Stimulated activated CD4-positive, alpha-beta T cell treated with anti-CD3 and anti-CD28 coated beads, Interleukin-1b, Interleukin-23, amount 100 ng/mL, for 24 hours (primary cell): ENCODE results near the gene DGKD.

Experiments used
- DNase-seq, 4 experiments: peaks; one replicate each; pipeline ENCODE4 v3.0.0-alpha.2; 2020; ENCODE audit warnings: low read depth in 4 of 4, low spot score in 1 of 4

DGKD gene

GRCh38 chr2:233440714-233441113, 86.4 kb downstream of the DGKD start:
- no peak for DNase-seq

GRCh38 chr2:233441161-233442027, 87.1 kb downstream of the DGKD start:
- no peak for DNase-seq

DNA sequence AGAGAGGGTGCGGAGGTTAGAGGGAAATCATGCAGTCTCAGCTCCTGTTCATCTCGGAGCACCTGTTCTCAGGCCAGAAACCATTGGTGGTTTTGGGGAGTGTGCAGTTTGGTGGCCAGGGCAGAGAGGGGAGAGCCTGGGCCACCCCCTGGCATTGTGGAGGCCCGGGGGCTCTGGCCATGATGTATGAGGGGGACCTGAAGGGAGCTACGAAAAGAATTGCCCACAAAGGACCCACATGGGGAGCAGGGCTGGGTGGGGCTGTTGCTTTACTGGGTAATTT, 87.7 kb downstream of the DGKD start:
- DNase-seq, result no peak

DNA sequence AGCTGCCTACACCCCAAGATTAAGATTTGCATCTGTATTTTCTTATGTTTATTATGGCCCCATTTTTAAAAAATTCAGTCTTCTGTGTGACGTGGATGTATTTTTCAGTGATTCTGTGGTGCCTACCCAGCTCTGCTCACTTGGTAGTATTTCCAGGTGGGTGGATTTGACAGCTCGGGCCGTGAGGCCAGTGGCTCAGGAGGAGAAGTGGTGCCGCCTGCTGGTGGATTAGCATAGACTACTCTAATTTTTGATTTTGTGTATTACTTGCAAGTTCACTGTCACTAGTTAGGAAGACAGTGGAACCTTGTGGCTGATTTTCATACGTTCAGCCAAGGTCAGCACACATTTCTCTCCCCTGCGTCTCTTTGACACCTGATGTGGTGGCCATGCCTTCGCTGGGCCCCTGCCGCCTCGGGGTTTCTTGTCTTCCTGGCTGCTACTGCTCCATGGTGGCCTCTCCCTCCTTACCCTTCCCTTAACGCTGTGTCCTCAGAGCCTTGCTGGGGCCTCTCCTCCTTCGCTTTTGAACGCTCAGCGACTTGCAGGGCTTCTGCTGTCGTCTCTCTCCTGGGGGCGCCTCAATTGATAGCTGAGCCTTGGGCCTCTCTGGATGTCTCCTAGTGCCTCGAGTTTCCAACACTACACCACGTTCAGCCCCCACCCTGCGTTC, 89.4 kb downstream of the DGKD start:
- peak; percentile 59 to 74 (median 65) for DNase-seq

DNA sequence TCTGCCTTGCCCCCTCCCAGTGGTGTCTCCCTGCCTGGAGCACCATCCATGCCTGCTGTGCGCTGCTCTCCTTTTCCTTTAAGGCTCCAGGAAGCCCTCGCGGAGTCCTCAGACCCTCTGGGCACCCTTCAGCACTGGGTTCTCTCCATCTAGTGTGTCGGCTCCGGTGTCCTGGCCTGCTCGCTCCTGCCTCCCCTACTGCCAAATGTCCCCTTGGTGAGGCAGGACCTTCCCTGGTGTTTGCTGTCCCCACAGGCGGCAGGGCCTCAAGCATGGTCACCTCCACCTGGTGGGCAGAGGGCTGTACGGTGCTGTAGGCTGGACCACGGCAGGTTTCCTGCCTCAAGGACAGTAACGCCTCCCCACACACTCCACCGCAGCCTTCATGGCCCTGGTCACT, 90.2 kb downstream of the DGKD start:
- no peak for DNase-seq

DNA sequence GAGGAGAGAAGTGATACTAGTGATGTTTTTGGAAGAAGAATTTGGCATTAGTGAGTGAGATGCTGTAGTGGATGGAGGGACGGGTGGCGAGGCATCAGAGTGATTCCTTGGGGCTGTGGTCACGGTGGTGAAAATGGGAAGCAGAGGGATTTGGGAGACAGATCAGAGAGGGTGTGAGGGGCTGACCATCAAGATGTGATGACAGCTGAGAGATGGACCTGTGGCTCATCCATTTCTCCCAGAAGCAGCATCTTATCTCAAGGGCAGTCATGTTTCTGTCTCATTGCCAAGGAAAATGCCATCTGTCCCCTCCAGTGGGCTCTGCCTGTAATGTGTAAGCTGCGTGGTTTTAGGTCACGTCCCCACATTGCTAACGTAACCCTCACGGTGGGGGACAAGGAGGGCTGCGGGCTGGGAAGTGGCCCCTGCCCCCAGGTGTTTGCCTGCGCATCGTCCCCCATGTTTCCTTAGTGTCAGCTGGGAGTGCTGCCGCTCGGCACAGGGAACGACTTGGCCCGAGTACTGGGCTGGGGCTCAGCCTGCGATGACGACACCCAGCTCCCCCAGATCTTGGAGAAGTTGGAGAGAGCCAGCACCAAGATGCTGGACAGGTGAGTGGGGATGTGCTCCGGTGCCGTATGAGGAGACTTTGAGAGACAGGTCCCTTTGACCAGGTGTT, 91.0 kb downstream of the DGKD start:
- DNase-seq, result no peak

GRCh38 chr2:233446121-233446520, 91.8 kb downstream of the DGKD start:
- DNase-seq, result no peak

DNA sequence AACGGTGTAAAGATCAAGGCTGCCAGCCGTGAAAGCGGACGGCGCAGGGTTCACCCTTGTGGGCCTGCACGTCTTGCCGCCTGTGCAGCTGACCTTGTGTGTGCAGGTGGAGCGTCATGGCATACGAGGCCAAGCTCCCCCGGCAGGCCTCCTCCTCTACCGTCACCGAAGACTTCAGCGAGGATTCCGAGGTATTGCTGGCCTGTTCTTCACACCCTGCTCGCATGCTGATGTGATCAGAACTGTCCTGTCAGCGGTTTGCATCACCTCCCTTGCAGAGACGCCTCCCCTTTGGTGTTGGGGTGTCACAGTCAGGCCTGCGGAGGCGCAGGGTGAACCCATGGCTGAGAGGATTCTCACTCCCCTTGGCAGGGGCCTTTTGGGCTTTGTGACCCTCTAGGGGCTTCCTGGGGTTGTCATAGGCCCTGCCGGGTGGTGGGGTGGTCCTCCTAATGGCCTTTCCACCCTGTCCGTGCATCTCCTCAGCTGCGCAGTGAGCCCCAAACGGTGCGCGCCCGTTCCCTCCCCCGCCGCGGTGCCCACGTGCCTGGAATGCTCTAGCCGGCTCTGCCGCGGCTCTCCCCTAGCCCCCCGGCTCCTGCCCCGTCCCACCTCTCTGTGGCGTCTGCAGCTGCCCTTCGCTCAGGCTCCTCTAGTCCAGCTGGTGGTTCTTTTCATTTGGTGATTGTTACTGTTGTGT, 92.5 kb downstream of the DGKD start:
- no peak for DNase-seq

- DNase-seq, result no peak
Observed at GRCh38 chr2:233447506-233448219, 93.4 kb downstream of the DGKD start.

- DNase-seq, result no peak
Observed at GRCh38 chr2:233448220-233448559, 93.9 kb downstream of the DGKD start.

- no peak for DNase-seq
Observed at GRCh38 chr2:233448575-233448974, 94.3 kb downstream of the DGKD start.

DNA sequence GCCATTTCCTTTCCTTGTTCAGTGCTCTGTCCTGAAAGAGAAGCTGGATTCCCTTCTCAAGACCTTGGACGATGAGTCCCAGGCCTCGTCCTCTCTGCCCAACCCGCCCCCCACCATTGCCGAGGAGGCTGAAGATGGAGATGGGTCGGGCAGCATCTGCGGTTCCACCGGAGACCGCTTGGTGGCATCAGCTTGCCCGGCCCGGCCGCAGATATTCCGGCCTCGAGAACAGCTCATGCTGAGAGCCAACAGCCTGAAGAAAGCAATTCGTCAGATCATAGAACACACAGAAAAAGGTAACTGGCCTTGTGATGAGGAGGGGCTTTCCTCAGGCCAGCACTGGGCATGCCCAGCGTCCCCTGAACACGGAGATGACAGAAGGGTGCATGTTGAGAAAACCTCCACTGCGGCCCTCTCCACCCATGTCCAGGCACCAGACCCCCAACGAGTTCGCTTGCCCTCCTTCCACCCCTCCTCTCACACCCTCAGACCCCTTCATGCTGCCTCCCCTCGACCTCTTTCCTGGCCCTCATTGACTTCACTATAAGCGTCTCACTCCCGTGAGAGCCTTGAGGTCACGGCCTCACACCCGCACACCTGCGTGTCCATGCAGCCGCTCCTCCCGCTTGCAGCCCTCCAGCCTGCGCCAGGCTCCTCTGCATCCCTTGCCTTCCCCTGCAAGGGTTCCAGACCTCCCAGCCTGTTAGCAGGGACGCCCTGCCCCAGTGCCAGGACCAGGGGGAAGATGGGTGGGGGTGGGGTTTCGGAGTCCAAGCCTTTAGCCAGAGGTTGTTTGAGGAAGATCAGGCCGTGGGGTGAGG, 95.0 kb downstream of the DGKD start:
- no peak for DNase-seq

GRCh38 chr2:233449921-233450863, 95.9 kb downstream of the DGKD start:
- DNase-seq, result no peak

GRCh38 chr2:233450864-233451575, 96.7 kb downstream of the DGKD start:
- no peak for DNase-seq

DNA sequence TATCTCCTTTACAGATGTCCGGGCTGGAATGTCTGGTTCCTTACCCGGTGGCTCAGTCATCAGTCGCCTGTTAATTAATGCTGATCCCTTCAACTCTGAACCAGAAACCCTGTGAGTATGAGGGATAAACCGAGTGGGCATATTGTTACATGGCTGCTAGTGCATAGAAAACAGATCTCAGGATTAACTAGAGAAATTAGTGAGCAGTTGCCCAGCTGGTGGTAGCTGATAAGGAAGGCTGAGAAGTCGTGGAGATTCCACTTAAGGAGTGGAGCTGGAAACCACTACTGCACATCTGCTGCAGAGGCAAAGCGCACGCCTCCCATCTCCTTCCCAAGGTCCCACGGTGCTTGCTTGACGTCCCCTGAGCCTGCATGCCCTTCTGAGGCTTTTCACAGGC, 97.7 kb downstream of the DGKD start:
- no peak for DNase-seq

- no peak for DNase-seq
Observed at GRCh38 chr2:233453111-233453915, 99.0 kb downstream of the DGKD start.

DNA sequence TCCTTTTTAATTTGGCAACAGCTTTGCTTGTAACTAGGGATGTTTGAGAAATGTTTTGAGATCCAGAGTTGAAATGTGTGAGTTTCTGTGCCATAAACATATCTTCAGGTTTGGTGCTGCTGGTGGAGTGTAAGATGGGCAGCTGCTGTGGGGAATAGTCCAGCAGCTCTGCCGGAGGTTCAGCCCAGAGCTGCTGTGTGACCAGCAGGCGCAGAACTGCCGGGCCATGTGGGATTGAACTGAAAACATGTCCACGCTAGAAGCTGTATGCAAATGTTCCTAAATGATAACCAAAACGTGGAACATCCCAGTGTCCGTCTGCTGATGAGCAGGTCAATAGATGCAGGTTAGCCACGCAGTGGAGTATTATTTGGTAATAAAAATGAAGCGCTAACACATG, 99.6 kb downstream of the DGKD start:
- DNase-seq, result no peak

- DNase-seq, result no peak
Observed at GRCh38 chr2:233455006-233455405, 100.7 kb downstream of the DGKD start.
